MM.1S (cell line): ENCODE measurements around the gene AUTS2.

Experiments
- EZH2 ChIP-seq: fragments of 300-600 bp; sonication (generic); optimal IDR thresholded peaks from 2 replicates; pipeline ENCODE3; 2017; ENCODE audit warnings: low read depth, mild to moderate bottlenecking, antibody characterized with exemption, low read length, mixed read lengths
- TF ChIP-seq, protein P1 (sequence below): fragments of 300-600 bp; sonication (generic); IDR thresholded peaks from 2 replicates; pipeline ENCODE4 v1.5.1; 2016; ENCODE audit warnings: antibody characterized with exemption, low read length, mixed read lengths

DNA sequence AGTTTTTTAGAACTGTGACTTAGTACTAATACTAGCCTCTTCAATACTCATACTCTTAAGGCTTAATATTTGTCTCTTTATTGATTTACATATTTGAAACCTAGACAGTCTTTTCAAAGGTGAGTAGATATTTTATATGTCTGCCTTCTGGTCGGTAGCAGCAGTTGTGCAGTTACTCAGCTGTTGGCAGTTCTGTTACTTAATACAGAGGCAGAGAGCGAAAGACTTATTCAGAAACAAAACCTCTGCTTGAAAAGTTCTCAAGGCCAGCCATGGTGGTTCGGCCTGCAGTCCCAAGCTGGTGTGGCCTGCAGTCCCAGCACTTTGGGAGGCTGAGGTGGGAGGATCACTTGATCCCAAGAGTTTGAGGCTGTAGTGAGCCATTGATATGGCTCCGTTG, 84.2 kb downstream of the AUTS2 start:
- TF ChIP-seq, protein P1, sequence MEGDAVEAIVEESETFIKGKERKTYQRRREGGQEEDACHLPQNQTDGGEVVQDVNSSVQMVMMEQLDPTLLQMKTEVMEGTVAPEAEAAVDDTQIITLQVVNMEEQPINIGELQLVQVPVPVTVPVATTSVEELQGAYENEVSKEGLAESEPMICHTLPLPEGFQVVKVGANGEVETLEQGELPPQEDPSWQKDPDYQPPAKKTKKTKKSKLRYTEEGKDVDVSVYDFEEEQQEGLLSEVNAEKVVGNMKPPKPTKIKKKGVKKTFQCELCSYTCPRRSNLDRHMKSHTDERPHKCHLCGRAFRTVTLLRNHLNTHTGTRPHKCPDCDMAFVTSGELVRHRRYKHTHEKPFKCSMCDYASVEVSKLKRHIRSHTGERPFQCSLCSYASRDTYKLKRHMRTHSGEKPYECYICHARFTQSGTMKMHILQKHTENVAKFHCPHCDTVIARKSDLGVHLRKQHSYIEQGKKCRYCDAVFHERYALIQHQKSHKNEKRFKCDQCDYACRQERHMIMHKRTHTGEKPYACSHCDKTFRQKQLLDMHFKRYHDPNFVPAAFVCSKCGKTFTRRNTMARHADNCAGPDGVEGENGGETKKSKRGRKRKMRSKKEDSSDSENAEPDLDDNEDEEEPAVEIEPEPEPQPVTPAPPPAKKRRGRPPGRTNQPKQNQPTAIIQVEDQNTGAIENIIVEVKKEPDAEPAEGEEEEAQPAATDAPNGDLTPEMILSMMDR, result no peak
- TF ChIP-seq EZH2, result no peak
